HepG2 (cell line): Measurements from ENCODE around the gene NSD1. TPM values are rescaled to one million over a fixed set of nuclear protein-coding genes. Genes with fewer than 3 reads are reported as not detected.
A peak's percentile ranks its signal among the peaks of the same experiment; 100 is the strongest.

Experiments used
- CCAR2 ChIP-seq: fragments of 200-400 bp; formaldehyde crosslinking; optimal IDR thresholded peaks from 2 replicates; pipeline ENCODE3; 2018; ENCODE audit warnings: low read depth, mild to moderate bottlenecking, low read length, moderate library complexity
- CEBPG ChIP-seq: IDR thresholded peaks from 2 replicates; pipeline ENCODE4 v1.6.1; 2016
- IKZF1 ChIP-seq: fragments of 450-650 bp; IDR thresholded peaks from 2 replicates; pipeline ENCODE4 v1.7.1; 2016
- KDM5A ChIP-seq: fragments of 200-600 bp; sonication (generic); IDR thresholded peaks from 2 replicates; pipeline ENCODE4 v1.7.0; 2018; ENCODE audit warnings: antibody characterized with exemption, mild to moderate bottlenecking, low read length, borderline replicate concordance
- MATR3 ChIP-seq: sonication (generic); formaldehyde crosslinking; IDR thresholded peaks from 2 replicates; pipeline ENCODE4 v1.4.0; 2020; ENCODE audit warnings: missing genetic modification reagents
- MNT ChIP-seq: fragments of 450-650 bp; IDR thresholded peaks from 2 replicates; pipeline ENCODE4 v1.6.1; 2016
- MXD1 ChIP-seq: sonication (generic); formaldehyde crosslinking; IDR thresholded peaks from 2 replicates; pipeline ENCODE4 v1.4.0; 2020; ENCODE audit warnings: mild to moderate bottlenecking, missing genetic modification reagents
- MXD4 ChIP-seq: IDR thresholded peaks from 2 replicates; pipeline ENCODE4 v1.6.1; 2016; ENCODE audit warnings: mild to moderate bottlenecking, missing biosample characterization, missing genetic modification reagents
- NFATC3 ChIP-seq: sonication (generic); formaldehyde crosslinking; IDR thresholded peaks from 2 replicates; pipeline ENCODE4 v1.5.1; 2020; ENCODE audit warnings: mild to moderate bottlenecking, missing genetic modification reagents
- POLR2AphosphoS5 ChIP-seq: IDR thresholded peaks from 2 replicates; pipeline ENCODE4 v1.6.1; 2012; ENCODE audit warnings: low read depth, low read length
- RFXANK ChIP-seq: IDR thresholded peaks from 2 replicates; pipeline ENCODE4 v1.6.1; 2016
- ZFP41 ChIP-seq: sonication (generic); formaldehyde crosslinking; IDR thresholded peaks from 2 replicates; pipeline ENCODE4 v1.4.0; 2020; ENCODE audit warnings: mild to moderate bottlenecking, missing genetic modification reagents, borderline replicate concordance
- ZNF296 ChIP-seq: sonication (generic); formaldehyde crosslinking; conservative IDR thresholded peaks from 2 replicates; pipeline ENCODE4 v1.5.0; 2020; ENCODE audit warnings: mild to moderate bottlenecking, missing genetic modification reagents
- ZNF501 ChIP-seq: sonication (generic); formaldehyde crosslinking; IDR thresholded peaks from 2 replicates; pipeline ENCODE4 v1.5.1; 2020; ENCODE audit warnings: mild to moderate bottlenecking, moderate library complexity, missing genetic modification reagents
- ZNF512 ChIP-seq: sonication (generic); formaldehyde crosslinking; IDR thresholded peaks from 2 replicates; pipeline ENCODE4 v1.4.0; 2020; ENCODE audit warnings: mild to moderate bottlenecking, missing genetic modification reagents
- ZNF552 ChIP-seq: sonication (generic); formaldehyde crosslinking; IDR thresholded peaks from 2 replicates; pipeline ENCODE4 v1.9.0; 2022; ENCODE audit warnings: missing genetic modification reagents, mild to moderate bottlenecking, borderline replicate concordance
- ZNF629 ChIP-seq: sonication (generic); formaldehyde crosslinking; conservative IDR thresholded peaks from 2 replicates; pipeline ENCODE4 v1.5.0; 2020; ENCODE audit warnings: missing genetic modification reagents
- ZNF652 ChIP-seq: IDR thresholded peaks from 2 replicates; pipeline ENCODE4 v1.6.1; 2016; ENCODE audit warnings: low read depth, borderline replicate concordance
- ZSCAN31 ChIP-seq: sonication (generic); formaldehyde crosslinking; IDR thresholded peaks from 2 replicates; pipeline ENCODE4 v1.5.0; 2020; ENCODE audit warnings: low read depth, mild to moderate bottlenecking, missing genetic modification reagents
- polyA plus RNA-seq, 8 experiments: library from polyadenylated mRNA; depleted of rRNA in 3 of 8; stranded (reverse) in 7 of 8; unstranded in 1 of 8; fragments of >200 nt; fragmentation: Illumina TruSeq in 4 of 8; extraction: Trizol in 4 of 8; gene quantifications; 2 replicates each; pipeline versions ENCODE4 v1.2.1 to v1.2.3, GENCODE V29; 2011 to 2016; ENCODE audit warnings: low read depth in 4 of 8, missing spikeins in 1 of 8, mixed read lengths in 1 of 8; ENCODE audit not compliant: insufficient read depth in 1 of 8
- total RNA-seq, 5 experiments: library from RNA; depleted of rRNA; stranded (reverse); fragments of >200 nt; fragmentation: Illumina TruSeq; extraction: Trizol; gene quantifications; 2 replicates each; pipeline ENCODE4 v1.2.3, GENCODE V29; 2016; ENCODE audit warnings: low read depth in 1 of 5

NSD1 gene
- total and polyA plus RNA-seq, 2 of the 13 experiments (the other 11 are each of a cell fraction or from before 2014, with no cell fraction given), result 0.01 to 0.09 TPM

GRCh38 chr5:177103523-177104253 is 29.9 kb upstream of the NSD1 start (continued):
- TF ChIP-seq MXD1 (CRISPR knock-in tag), result no peak
- TF ChIP-seq ZNF501 (CRISPR knock-in tag), result no peak
- TF ChIP-seq ZNF296, result no peak
- no peak for TF ChIP-seq IKZF1
- no peak for TF ChIP-seq ZNF652 (CRISPR knock-in tag)
- TF ChIP-seq ZSCAN31 (CRISPR knock-in tag), result no peak
- no peak for TF ChIP-seq NFATC3 (CRISPR knock-in tag)
- no peak for TF ChIP-seq RFXANK (CRISPR knock-in tag)
- no peak for TF ChIP-seq ZNF552
- TF ChIP-seq MNT, result 0 out of 2 replicates have a peak, but pooled peaks have one; percentile 5
- peak; percentile 98 for TF ChIP-seq ZNF629 (CRISPR knock-in tag)
- no peak for TF ChIP-seq POLR2AphosphoS5
- TF ChIP-seq MXD4 (CRISPR knock-in tag), result no peak
- TF ChIP-seq KDM5A, result no peak
- no peak for TF ChIP-seq MATR3 (CRISPR knock-in tag)
- no peak for TF ChIP-seq ZFP41
- no peak for TF ChIP-seq ZNF512
- TF ChIP-seq CCAR2, result no peak
- peak; percentile 34; the same call in 1 of the 2 replicates for TF ChIP-seq CEBPG (CRISPR knock-in tag)
